SK-N-SH (cell line): Measurements from ENCODE around the gene CEACAM7. TPM values are rescaled to one million over a fixed set of nuclear protein-coding genes. Genes with fewer than 3 reads are reported as not detected.

Experiments
- CTCF ChIA-PET: fragments of 300-600, 350-600 bp; formaldehyde crosslinking; extraction: SDS; loops from one replicate; lab custom pipeline; 2021; lab: Yijun Ruan, JAX
- POLR2A ChIA-PET: fragments of 350-600 bp; sonication (Branson Sonifier 250); formaldehyde crosslinking; extraction: SDS; loops from one replicate; lab custom pipeline; 2020; ENCODE audit warnings: antibody characterized with exemption, inconsistent platforms; lab: Yijun Ruan, JAX
- DNase-seq: peaks from one replicate; pipeline ENCODE4 v3.0.0; 2012
- H2AFZ ChIP-seq: fragments of 200-600 bp; sonication (generic); 2 replicates; pipeline ENCODE4 v1.8.1; 2016; ENCODE audit warnings: antibody characterized with exemption, mild to moderate bottlenecking, low read depth
- H3F3A ChIP-seq: fragments of 200-600 bp; sonication (generic); replicated peaks from 2 replicates; pipeline ENCODE3; 2016; ENCODE audit warnings: antibody characterized with exemption, mild to moderate bottlenecking; ENCODE audit not compliant: insufficient read depth
- H3K27ac ChIP-seq, 2 experiments: fragments of 200-500 bp in 1 of 2; fragments of 200-600 bp in 1 of 2; sonication (Bioruptor generic) in 1 of 2; sonication (generic), shearing (Covaris generic) in 1 of 2; 2 replicates each; pipeline versions ENCODE4 v1.5.1 to v1.6.1; 2014 to 2016; ENCODE audit warnings: low read depth in 2 of 2, inconsistent platforms in 1 of 2, low read length in 1 of 2, mild to moderate bottlenecking in 1 of 2, mixed read lengths in 1 of 2
- H3K27me3 ChIP-seq: fragments of 200-600 bp; sonication (generic), shearing (Covaris generic); 2 replicates; pipeline ENCODE4 v1.6.1; 2016; ENCODE audit warnings: mixed run types; ENCODE audit not compliant: insufficient read depth
- H3K36me3 ChIP-seq, 2 experiments: fragments of 200-500 bp in 1 of 2; fragments of 200-600 bp in 1 of 2; sonication (Bioruptor generic) in 1 of 2; sonication (generic) in 1 of 2; replicated peaks in 1 of 2; 2 replicates each; pipeline versions ENCODE3 to v1.5.1; 2014 to 2016; ENCODE audit warnings: low read length in 1 of 2, mild to moderate bottlenecking in 1 of 2; ENCODE audit not compliant: insufficient read depth in 2 of 2, control insufficient read depth in 1 of 2
- H3K4me1 ChIP-seq, 2 experiments: fragments of 200-500 bp in 1 of 2; fragments of 200-600 bp in 1 of 2; sonication (Bioruptor generic) in 1 of 2; sonication (generic), shearing (Covaris generic) in 1 of 2; 2 replicates each; pipeline versions ENCODE4 v1.5.1 to v1.6.1; 2014 to 2016; ENCODE audit warnings: low read depth in 1 of 2, low read length in 1 of 2, mixed run types in 1 of 2; ENCODE audit not compliant: insufficient read depth in 2 of 2, control insufficient read depth in 1 of 2
- H3K4me2 ChIP-seq: fragments of 200-600 bp; sonication (generic), shearing (Covaris generic); 2 replicates; pipeline ENCODE4 v1.6.1; 2017; ENCODE audit warnings: mixed run types
- H3K4me3 ChIP-seq, 2 experiments: fragments of 200-500 bp in 1 of 2; fragments of 200-600 bp in 1 of 2; sonication (Bioruptor generic) in 1 of 2; sonication (generic), shearing (Covaris generic) in 1 of 2; 2 replicates each; pipeline versions ENCODE4 v1.5.1 to v1.8.1; 2014 to 2016; ENCODE audit warnings: low read depth in 2 of 2, inconsistent platforms in 1 of 2, low read length in 1 of 2, mild to moderate bottlenecking in 1 of 2, mixed read lengths in 1 of 2, moderate library complexity in 1 of 2
- H3K79me2 ChIP-seq: fragments of 200-600 bp; sonication (generic); 2 replicates; pipeline ENCODE4 v1.8.1; 2017; ENCODE audit warnings: mild to moderate bottlenecking; ENCODE audit not compliant: insufficient read depth
- H3K9ac ChIP-seq: fragments of 200-600 bp; sonication (generic); 2 replicates; pipeline ENCODE4 v1.6.1; 2017; ENCODE audit warnings: mixed run types
- H3K9me2 ChIP-seq: fragments of 200-600 bp; sonication (generic); 2 replicates; pipeline ENCODE4 v1.6.1; 2017; ENCODE audit warnings: mixed run types
- H3K9me3 ChIP-seq: fragments of 200-600 bp; sonication (generic); 2 replicates; pipeline ENCODE4 v1.6.1; 2017; ENCODE audit warnings: mixed run types, mild to moderate bottlenecking, moderate library complexity
- H4K20me1 ChIP-seq: fragments of 200-600 bp; sonication (generic); 2 replicates; pipeline ENCODE4 v1.6.1; 2017; ENCODE audit warnings: mild to moderate bottlenecking, mixed run types; ENCODE audit not compliant: insufficient read depth
- EZH2phosphoT487 ChIP-seq: fragments of 200-600 bp; sonication (generic); IDR thresholded peaks from 2 replicates; pipeline ENCODE4 v1.6.1; 2017; ENCODE audit warnings: low read depth, mixed run types, mild to moderate bottlenecking, antibody characterized with exemption, moderate library complexity, borderline replicate concordance
- FOXJ3 ChIP-seq: sonication (generic); formaldehyde crosslinking; IDR thresholded peaks from 2 replicates; pipeline ENCODE4 v1.5.1; 2020; ENCODE audit warnings: mild to moderate bottlenecking, missing genetic modification reagents
- GABPA ChIP-seq: IDR thresholded peaks from 2 replicates; pipeline ENCODE4 v1.4.0; 2012; ENCODE audit warnings: low read depth, mild to moderate bottlenecking
- GATA2 ChIP-seq: sonication (generic); formaldehyde crosslinking; IDR thresholded peaks from 2 replicates; pipeline ENCODE4 v1.5.0; 2020; ENCODE audit warnings: mild to moderate bottlenecking, missing genetic modification reagents
- JUND ChIP-seq: IDR thresholded peaks from 2 replicates; pipeline ENCODE4 v1.4.0; 2012
- NFIC ChIP-seq: IDR thresholded peaks from 2 replicates; pipeline ENCODE4 v1.4.0; 2012; ENCODE audit warnings: borderline replicate concordance
- RAD21 ChIP-seq: IDR thresholded peaks from 2 replicates; pipeline ENCODE4 v1.6.1; 2012; ENCODE audit warnings: mild to moderate bottlenecking, low read length
- RCOR1 ChIP-seq: fragments of 150-350 bp; IDR thresholded peaks from 2 replicates; pipeline ENCODE4 v1.6.1; 2017; ENCODE audit warnings: antibody characterized with exemption, low read length
- TAF1 ChIP-seq: IDR thresholded peaks from 2 replicates; pipeline ENCODE4 v1.6.1; 2012; ENCODE audit warnings: low read depth, mild to moderate bottlenecking, low read length, moderate library complexity, borderline replicate concordance
- YY1 ChIP-seq: IDR thresholded peaks from 2 replicates; pipeline ENCODE4 v1.4.0; 2012; ENCODE audit warnings: low read depth, mild to moderate bottlenecking
- WGBS: methylation state at CpG from one replicate; pipeline ENCODE4 v1.1.6; 2017; ENCODE audit warnings: low lambda C conversion rate; 5-methylcytosine and 5-hydroxymethylcytosine counted together
- polyA plus RNA-seq, 3 experiments: library from polyadenylated mRNA; depleted of rRNA; stranded (reverse); fragments of >200 nt; gene quantifications; 2 replicates each; pipeline ENCODE4 v1.2.3, GENCODE V29; 2012
- TF ChIP-seq, protein P1 (sequence below): fragments of 200-600 bp; sonication (generic); IDR thresholded peaks from 2 replicates; pipeline ENCODE4 v1.6.1; 2017; ENCODE audit warnings: antibody characterized with exemption, mild to moderate bottlenecking, moderate library complexity
- TF ChIP-seq, protein P2 (sequence below): IDR thresholded peaks from 2 replicates; pipeline ENCODE4 v1.4.0; 2012; ENCODE audit warnings: low read depth
- TF ChIP-seq, protein P3 (sequence below): IDR thresholded peaks from 2 replicates; pipeline ENCODE4 v1.4.0; 2012; ENCODE audit warnings: low read depth, borderline replicate concordance
- TF ChIP-seq, protein P4 (sequence below): IDR thresholded peaks from 2 replicates; pipeline ENCODE4; 2012

CEACAM7 gene
- polyA plus RNA-seq, 1 of the 3 experiments (the other 2 are of a cell fraction): not detected

DNA sequence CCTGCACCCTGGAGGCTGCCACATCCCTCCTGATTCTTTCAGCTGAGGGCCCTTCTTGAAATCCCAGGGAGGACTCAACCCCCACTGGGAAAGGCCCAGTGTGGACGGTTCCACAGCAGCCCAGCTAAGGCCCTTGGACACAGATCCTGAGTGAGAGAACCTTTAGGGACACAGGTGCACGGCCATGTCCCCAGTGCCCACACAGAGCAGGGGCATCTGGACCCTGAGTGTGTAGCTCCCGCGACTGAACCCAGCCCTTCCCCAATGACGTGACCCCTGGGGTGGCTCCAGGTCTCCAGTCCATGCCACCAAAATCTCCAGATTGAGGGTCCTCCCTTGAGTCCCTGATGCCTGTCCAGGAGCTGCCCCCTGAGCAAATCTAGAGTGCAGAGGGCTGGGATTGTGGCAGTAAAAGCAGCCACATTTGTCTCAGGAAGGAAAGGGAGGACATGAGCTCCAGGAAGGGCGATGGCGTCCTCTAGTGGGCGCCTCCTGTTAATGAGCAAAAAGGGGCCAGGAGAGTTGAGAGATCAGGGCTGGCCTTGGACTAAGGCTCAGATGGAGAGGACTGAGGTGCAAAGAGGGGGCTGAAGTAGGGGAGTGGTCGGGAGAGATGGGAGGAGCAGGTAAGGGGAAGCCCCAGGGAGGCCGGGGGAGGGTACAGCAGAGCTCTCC, 13.5 kb upstream of the CEACAM7 start:
- H3K79me2 ChIP-seq: no peaks in the 10 kb centered on the region
- no peak overlapping the region for H3K4me3 ChIP-seq
- ChIA-PET POLR2A (no interaction called here), CTCF (interaction anchor here (1.0 to 1.7 kb wide), 3 partner anchors 10 to 93 kb away, joined by 3 to 12 read pairs (median 3); no protein-coding TSS in a partner anchor)
- no peak for TF ChIP-seq GABPA
- TF ChIP-seq, protein P1, sequence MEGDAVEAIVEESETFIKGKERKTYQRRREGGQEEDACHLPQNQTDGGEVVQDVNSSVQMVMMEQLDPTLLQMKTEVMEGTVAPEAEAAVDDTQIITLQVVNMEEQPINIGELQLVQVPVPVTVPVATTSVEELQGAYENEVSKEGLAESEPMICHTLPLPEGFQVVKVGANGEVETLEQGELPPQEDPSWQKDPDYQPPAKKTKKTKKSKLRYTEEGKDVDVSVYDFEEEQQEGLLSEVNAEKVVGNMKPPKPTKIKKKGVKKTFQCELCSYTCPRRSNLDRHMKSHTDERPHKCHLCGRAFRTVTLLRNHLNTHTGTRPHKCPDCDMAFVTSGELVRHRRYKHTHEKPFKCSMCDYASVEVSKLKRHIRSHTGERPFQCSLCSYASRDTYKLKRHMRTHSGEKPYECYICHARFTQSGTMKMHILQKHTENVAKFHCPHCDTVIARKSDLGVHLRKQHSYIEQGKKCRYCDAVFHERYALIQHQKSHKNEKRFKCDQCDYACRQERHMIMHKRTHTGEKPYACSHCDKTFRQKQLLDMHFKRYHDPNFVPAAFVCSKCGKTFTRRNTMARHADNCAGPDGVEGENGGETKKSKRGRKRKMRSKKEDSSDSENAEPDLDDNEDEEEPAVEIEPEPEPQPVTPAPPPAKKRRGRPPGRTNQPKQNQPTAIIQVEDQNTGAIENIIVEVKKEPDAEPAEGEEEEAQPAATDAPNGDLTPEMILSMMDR: peak; percentile 26; the same call in 1 of the 2 replicates
- H3K9me2 ChIP-seq: no peaks in the 10 kb centered on the region
- no peaks in the 10 kb centered on the region for H3K9me3 ChIP-seq
- H3F3A ChIP-seq: no peaks in the 10 kb centered on the region
- WGBS: 13% methylated on average over 10 of the region's 10 CpGs
- H4K20me1 ChIP-seq: no peaks in the 10 kb centered on the region
- DNase-seq: no peak
- H3K27ac ChIP-seq: no peak overlapping the region
- no peak overlapping the region for H2AFZ ChIP-seq
- peaks cover 0 to 16% of the 10 kb centered on the region in 2 experiments; a peak in 1 of 4 replicates for H3K4me1 ChIP-seq
- H3K9ac ChIP-seq: no peak overlapping the region
- no peak overlapping the region for H3K4me2 ChIP-seq
- H3K27me3 ChIP-seq: peaks cover 10% of the 10 kb centered on the region
- H3K36me3 ChIP-seq: no peaks in the 10 kb centered on the region

DNA sequence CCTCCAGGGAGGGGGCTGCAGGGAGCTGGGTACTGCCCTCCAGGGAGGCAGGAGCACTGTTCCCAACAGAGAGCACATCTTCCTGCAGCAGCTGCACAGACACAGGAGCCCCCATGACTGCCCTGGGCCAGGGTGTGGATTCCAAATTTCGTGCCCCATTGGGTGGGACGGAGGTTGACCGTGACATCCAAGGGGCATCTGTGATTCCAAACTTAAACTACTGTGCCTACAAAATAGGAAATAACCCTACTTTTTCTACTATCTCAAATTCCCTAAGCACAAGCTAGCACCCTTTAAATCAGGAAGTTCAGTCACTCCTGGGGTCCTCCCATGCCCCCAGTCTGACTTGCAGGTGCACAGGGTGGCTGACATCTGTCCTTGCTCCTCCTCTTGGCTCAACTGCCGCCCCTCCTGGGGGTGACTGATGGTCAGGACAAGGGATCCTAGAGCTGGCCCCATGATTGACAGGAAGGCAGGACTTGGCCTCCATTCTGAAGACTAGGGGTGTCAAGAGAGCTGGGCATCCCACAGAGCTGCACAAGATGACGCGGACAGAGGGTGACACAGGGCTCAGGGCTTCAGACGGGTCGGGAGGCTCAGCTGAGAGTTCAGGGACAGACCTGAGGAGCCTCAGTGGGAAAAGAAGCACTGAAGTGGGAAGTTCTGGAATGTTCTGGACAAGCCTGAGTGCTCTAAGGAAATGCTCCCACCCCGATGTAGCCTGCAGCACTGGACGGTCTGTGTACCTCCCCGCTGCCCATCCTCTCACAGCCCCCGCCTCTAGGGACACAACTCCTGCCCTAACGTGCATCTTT, 12.5 kb upstream of the CEACAM7 start:
- Histone ChIP-seq H3K4me1 (peaks cover 0 to 16% of the 10 kb centered on the region in 2 experiments; a peak in 1 of 4 replicates), H3K9me2 (no peaks in the 10 kb centered on the region), H3K36me3 (no peaks in the 10 kb centered on the region), H3K4me3 (no peak overlapping the region), H3F3A (no peaks in the 10 kb centered on the region), H3K4me2 (no peak overlapping the region), H4K20me1 (no peaks in the 10 kb centered on the region), H3K79me2 (no peaks in the 10 kb centered on the region), H3K9me3 (no peaks in the 10 kb centered on the region), H3K27me3 (peaks cover under 1% of the 10 kb centered on the region; the same call in 1 of the 2 replicates), H3K27ac (no peak overlapping the region), H3K9ac (no peak overlapping the region), H2AFZ (no peak overlapping the region)
- POLR2A ChIA-PET: no interaction called here
- 15% methylated on average over 13 of the region's 13 CpGs for WGBS
- DNase-seq: no peak
- no peak for TF ChIP-seq RCOR1
- TF ChIP-seq, protein P2, sequence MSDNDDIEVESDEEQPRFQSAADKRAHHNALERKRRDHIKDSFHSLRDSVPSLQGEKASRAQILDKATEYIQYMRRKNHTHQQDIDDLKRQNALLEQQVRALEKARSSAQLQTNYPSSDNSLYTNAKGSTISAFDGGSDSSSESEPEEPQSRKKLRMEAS: no peak
- TF ChIP-seq TAF1: no peak
- TF ChIP-seq GATA2 (CRISPR knock-in tag): no peak
- no peak for TF ChIP-seq YY1
- TF ChIP-seq, protein P3, sequence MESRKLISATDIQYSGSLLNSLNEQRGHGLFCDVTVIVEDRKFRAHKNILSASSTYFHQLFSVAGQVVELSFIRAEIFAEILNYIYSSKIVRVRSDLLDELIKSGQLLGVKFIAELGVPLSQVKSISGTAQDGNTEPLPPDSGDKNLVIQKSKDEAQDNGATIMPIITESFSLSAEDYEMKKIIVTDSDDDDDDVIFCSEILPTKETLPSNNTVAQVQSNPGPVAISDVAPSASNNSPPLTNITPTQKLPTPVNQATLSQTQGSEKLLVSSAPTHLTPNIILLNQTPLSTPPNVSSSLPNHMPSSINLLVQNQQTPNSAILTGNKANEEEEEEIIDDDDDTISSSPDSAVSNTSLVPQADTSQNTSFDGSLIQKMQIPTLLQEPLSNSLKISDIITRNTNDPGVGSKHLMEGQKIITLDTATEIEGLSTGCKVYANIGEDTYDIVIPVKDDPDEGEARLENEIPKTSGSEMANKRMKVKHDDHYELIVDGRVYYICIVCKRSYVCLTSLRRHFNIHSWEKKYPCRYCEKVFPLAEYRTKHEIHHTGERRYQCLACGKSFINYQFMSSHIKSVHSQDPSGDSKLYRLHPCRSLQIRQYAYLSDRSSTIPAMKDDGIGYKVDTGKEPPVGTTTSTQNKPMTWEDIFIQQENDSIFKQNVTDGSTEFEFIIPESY: no peak
- TF ChIP-seq, protein P4, sequence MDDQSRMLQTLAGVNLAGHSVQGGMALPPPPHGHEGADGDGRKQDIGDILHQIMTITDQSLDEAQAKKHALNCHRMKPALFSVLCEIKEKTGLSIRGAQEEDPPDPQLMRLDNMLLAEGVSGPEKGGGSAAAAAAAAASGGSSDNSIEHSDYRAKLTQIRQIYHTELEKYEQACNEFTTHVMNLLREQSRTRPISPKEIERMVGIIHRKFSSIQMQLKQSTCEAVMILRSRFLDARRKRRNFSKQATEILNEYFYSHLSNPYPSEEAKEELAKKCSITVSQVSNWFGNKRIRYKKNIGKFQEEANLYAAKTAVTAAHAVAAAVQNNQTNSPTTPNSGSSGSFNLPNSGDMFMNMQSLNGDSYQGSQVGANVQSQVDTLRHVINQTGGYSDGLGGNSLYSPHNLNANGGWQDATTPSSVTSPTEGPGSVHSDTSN: no peak
- TF ChIP-seq FOXJ3 (CRISPR knock-in tag): no peak
- no peak for TF ChIP-seq RAD21
- TF ChIP-seq NFIC: no peak
- TF ChIP-seq EZH2phosphoT487: no peak
- TF ChIP-seq JUND: no peak
- CTCF ChIA-PET: interaction anchor here (1.2 to 1.7 kb wide), 2 partner anchors 9 to 94 kb away, joined by 3 to 12 read pairs; no protein-coding TSS in a partner anchor
